HG03196 (cell line): ENCODE data around the gene RNF157.
"Not testable (repeated sequence)": the region's sequence is repeated elsewhere in the genome, so short reads cannot be mapped to it uniquely, and the experiment has no call there.

ENCODE experiments used
- ATAC-seq: cut with Tn5 transposase; IDR thresholded peaks from one replicate; pipeline ENCODE4 v1.9.1; 2021; ENCODE audit not compliant: unreplicated experiment

RNF157 gene

DNA sequence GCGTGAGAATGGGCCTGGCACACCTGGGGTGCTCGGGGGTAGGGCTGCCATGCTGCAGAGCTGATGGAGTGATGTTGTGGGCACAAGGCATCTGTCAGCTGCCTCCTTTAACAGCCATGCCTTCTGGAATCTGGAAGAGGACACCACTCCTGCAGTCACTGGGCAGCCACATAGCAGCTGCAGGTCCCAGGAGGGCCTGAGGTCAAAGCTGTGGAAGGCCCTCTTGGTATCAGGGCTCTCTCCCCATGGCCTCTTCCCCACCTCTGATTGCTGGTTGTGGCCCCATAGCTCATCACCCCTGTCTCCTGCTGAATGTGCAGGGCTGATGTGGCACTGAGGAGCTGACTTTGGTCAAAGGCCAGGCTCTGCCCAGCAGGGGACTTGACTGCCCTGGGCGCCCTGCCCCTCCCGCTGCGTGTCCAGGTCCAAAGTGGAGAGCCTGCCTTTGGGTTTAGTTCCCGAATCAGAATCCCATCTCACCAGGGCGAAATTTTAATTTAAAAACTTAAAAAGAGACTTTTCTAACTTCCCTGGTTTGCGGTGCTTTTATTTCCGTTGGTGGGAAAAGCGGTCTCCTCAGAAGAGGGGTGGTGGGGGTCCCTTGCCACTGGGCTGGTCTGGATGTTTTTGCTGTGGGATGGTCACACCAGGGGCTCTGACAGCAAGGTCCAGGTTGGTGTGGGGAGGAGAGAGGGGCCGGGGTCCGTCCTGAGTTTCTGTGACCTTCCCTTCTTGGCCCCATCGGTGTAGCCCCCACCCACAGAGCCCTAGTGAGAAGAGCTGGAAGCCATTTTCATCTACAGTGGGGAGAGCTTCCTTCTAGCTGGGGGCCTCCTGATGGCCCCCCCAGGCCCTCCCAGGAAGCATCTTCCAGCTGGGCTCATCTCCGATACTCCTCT lies 30.7 kb upstream of the RNF157 start:
- ATAC-seq, result peak; percentile 1

DNA sequence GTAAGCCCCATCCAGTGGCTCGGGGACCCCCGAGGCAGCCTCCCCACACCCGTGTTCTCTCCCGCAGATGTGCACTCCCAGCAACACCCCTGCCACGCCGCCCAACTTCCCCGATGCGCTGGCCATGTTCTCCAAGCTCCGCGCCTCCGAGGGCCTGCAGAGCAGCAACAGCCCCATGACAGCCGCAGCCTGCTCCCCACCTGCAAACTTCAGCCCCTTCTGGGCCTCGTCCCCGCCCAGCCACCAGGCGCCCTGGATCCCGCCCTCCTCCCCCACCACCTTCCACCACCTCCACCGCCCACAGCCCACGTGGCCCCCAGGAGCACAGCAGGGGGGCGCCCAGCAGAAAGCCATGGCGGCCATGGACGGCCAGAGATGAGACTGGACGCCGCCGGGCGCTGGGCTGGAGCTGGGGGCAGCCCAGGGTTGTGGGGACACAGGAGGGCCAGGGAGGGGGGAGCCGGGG lies 29.9 kb upstream of the RNF157 start:
- ATAC-seq, result no peak

DNA sequence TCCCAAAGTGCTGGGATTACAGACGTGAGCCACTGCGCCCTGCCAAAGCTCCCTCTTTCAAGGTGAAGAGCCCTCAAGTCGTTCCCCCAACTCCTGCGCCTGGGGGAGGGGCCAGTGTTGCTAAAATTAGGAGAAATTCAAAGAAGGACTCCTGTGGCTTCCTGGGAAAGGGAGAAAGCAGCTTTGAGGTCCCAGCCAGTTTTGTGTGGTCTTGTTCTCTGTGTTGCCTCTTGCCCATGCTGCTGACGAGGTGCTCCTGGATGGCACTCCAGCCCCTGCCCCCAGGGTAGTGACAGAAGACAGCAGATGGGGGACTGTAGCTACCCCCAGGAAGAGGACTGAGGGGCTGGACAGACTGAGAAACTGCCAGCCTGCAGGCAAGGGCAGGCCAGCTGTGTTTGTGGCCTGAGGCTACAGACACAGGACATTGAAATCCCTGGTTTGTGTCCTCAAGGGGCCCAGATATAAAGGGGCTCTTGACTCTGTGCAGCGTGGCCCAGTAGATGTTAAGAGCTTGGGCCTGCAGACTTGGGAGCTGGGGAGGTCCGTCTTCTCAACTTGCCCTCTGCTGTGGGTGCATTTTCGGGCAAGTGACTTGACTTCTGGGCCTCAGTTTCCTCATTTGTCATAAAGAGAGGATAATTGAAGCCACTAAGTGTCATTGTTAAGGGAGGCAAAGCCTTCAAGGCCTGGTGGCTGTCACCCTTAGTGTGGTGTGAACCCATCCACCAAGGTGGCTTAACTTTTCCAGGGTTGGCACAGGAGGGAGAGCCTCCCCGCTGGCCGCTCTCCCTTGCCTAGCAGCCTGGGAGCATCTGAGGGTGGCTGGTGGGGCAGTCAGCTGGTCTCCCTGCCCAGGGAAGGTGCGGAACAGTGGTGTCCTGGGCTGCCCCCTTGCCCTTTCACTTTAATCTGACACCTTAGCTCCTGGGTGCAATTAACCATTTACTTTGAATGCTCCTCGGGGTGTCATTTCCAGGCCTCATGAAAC lies 29.0 kb upstream of the RNF157 start:
- ATAC-seq, result no peak

DNA sequence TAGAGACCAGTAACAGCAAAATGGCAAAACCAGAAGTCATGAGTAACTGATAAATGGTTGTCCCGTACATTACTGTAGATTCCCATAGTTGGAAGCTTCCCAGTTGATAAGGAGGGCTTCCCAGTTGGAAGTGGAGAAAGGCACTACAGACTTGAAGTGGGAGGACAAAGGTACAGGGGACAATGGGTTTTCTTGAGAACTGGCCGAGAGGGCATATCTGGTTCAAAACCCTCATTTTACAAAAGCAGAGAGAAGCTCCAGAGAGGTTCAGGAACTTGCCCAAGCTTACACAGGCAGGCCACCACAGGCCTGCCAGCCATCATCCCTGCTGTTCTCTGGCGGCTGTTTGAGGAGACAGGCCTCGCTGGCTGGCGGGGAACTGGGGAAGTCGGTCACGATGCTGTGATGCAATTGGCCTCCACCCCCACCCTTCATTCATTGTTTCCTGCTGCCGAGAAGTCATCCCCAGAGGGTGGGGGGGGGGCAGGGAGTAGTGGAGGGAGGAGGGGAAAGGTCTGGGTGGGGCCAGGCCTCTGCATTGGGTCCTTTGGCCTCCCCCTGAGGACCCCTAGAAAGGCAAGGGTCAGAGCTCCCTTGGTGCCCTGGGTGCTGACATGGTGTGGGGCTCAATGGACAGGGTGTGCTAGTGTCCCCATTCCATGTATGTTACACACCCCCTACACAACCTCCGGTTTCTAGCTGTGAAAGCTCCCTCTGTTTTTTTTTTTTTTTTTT lies 27.9 kb upstream of the RNF157 start:
- ATAC-seq, result no peak

DNA sequence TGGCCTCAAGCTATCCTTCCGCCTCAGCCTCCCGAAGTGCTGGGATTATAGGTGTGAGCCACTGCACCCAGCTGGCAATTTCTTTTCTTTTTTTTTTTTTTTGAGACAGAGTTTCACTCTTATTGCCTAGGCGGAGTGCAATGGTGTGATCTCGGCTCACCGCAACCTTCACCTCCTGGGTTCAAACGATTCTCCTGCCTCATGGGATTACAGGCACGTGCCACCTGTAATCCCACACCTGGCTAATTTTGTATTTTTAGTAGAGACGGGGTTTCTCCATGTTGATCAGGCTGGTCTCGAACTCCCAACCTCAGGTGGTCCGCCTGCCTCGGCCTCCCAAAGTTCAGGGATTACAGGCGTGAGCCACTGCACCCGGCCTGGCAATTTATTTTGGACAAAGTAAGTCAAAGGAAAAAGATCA lies 27.3 kb upstream of the RNF157 start:
- not testable (repeated sequence) for ATAC-seq

DNA sequence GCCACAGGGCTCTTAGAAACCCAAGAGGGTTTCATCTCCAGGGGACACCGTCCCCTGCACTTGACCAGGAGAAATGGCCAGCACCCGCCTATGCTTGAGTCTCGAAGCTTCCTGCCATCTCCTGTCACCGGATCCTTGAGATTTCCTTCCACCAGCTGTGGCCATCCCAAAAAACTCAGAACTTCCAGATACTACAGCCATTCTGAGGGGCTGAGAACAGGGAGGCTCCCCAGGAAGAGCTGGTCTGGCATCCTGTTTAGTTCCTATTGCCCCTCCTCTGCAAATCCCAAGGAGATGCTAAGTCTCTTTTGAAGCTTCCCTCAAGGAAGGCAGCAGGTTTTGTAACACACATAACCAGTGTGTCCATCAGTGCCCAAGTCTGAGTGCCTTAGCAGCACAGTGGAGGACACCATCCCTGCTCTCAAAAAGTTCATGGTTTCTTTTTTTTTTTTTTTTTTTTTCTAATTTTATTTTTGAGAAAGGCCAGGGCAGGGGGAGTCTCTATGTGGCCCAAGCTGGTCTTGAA lies 26.8 kb upstream of the RNF157 start:
- ATAC-seq, result no peak

DNA sequence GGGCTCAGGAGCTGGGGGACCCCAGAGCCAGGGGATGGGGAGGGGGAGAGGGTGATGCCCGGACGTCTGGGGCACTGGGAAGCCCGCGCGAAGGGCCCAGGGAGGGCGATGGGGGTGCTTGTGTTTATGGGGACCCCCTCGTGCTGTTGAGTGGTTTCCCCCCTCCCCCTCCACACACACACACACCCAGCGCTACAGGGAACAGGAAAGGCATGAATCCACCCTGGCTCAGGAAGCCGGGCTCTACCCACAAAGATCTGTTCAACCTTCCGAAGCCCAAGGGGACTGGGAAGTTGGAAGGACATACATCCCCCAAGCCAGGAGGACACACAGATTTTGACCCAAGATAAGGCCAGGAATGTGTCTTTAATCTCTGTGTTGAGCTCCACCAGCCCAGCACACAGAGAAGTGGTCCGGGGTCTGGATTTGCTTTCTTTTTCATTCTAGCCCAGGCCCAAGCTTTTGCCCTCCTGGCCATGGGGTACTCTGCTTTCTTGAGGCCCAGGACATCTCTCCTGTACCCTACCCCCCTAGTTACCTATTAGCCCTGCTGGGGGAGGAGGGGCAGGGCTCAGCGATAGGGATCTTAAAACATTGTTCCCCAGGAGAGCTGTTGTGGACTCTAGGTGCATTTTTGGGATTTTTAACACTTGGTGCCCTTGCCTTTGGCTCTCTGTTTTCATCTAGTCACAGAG lies 26.1 kb upstream of the RNF157 start:
- no peak for ATAC-seq

DNA sequence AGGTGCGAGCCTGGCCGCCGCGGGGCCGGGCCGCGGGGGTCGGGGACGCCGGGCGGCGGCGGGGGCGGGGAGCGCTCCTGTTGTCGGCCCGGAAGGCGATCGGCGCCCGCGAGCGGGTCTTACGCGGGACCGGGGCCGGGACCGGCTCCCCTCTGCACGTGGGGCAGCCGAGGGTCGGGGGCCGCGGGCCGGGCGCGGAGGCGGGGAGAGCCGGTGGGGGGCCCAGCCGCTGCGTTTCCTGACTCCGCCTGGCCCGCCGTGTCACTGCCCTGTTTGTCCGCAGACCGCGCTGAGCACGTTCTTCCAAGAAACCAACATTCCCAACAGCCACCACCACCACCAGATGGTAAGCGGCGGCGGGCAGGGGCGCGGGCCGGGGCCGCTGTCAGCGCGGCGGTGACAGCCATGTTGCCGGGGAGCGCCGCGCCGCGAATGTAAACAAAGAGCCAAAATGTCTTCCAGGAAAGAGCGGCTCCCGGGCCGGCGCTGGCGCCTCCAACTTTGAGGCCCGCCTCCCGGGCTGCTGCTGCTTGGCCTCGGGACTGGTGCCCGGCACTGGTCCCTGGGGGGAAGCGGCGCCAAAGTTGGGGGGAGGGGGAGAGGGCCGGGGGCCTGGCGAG lies 25.4 kb upstream of the RNF157 start:
- ATAC-seq, result no peak

DNA sequence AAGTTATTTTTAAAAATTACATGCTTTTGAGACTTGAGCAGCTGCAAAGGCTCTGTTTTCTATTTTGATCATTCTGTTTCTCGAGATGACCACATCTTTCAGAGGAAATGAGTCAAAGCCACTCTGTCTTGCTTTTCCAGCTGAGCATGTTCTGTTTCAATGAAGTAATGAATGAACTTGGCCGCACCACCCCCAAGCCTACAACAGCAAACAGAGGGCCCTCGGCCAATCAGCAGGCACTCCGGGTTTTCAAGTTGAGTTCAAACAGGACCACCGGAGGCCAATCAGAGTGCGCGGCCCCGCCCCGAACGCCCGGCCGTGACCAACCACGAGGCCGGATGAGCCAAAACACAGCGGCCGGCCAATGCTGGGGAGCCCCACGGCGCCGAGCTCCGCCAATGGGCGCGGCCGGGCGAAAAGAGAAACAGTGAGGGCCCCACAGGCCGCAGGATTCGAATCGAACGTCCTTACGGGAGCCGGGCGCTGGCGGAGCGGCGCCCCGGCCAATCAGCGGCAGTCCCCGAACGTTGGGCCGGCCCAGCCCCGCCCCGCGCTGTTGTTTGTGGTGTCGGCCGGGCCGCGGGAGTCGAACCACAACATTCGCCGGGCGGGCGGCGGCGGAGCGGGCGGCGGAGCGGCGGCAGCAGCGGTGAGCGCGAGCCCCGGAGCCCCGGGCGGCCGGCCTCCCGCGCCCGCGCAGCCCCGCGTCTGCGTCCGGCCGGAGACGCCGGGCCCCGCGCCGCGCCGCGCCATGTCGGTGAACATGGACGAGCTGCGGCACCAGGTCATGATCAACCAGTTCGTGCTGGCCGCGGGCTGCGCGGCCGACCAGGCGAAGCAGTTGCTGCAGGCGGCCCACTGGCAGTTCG lies 24.7 kb upstream of the RNF157 start, which contains the start of gene UBALD2:
UBALD2 (plus strand) TSS at position 594 of the 869 bp plus-strand sequence; CDS start at position 752, 158 bp downstream.
- peak; percentile 60 for ATAC-seq

DNA sequence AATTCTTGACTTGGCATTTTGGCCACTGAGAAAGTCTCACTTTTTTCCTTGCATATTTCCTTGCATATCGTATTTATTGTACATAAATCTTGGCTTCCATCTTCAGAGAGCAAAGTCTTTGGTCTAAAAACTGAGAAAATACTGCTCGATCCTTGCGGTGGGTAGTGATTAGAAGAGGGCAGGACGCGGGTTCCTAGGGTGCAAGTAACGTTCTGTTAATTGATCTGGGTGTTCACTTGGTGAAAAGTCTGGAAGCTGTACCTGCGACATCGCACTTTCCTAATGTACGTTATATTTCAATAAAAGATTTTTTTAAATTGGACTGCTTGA lies 24.1 kb upstream of the RNF157 start:
- ATAC-seq, result no peak

DNA sequence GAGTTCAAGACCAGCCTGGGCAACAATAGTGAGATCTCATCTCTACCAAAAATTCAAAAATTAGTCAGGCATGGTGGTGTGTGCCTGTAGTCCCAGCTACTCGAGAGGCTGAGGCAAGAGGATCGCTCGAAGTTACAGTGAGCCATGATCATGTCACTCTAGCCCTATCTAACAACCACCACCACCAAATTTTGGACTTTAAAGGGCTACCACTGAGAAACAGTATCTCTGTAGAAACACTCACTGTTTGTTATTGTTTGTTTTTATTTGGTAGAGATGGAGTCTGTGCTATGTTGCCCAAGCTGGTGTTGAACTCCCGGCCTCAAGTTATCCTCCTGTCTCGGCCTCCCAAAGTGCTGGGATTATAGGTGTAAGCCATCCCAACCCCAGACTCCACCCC lies 23.6 kb upstream of the RNF157 start:
- ATAC-seq, result no peak

DNA sequence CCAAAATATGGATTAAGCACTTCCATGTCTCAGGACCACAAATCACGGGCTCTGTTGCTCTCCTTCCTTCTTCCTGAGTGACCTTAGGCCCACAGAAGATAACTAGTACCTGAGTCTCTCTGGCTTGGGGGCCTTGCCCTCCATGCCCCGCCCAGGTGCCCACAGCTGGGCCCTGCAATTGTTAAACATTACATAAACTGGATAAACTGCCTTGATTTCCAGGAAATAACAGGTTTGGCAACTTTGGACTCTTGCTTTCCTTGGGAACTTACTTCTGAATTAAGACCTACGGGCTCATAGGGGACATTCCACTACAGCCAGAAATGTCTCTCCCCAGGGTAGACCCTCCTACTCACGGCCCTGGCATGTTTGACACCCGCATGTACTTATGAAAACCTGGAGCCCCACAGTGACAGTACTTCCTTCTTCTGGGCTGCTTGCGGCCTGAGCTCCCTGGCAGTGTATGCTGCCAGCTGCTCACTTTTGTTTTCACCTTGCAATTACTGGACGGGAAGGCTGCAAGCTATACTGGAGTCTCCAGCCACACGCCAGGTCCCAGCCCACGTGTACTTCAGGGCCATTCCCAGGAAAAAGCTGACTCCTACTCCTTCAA lies 22.5 kb upstream of the RNF157 start:
- no peak for ATAC-seq

DNA sequence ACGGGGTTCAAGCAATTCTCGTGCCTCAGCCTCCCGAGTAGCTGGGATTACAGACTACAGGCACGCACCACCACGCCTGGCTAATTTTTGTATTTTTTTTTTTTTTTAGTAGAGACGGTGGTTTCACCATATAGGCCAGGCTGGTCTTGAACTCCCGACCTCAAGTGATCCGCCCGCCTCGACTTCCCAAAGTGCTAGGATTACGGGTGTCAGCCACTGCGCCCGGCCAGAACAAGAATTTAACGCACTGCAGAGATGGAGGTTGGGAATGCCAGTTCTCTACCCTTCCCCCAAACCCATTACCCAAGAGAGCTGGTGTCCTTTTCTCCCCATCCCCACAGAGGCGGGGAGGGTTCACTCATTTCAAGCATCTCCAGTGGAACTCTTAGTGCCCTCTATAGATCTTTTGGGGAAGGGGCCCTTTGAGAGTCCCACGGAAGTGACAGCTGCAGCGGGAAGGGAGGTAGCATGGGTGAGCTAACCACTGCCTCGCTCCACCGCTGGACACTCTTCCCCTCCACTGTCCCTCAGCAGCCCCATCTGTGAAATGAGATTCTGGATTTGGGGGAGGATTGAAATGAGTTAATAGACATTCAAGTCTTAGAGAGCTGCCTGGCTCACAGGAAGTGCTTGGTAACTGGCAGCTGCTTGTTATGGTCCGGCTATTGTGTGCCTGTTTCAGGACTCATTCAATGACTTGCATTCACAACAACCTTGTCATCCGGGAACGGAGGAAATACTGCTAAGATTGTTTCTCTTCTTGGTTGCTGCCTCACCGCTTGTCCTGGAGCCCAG lies 21.3 kb upstream of the RNF157 start:
- no peak for ATAC-seq

DNA sequence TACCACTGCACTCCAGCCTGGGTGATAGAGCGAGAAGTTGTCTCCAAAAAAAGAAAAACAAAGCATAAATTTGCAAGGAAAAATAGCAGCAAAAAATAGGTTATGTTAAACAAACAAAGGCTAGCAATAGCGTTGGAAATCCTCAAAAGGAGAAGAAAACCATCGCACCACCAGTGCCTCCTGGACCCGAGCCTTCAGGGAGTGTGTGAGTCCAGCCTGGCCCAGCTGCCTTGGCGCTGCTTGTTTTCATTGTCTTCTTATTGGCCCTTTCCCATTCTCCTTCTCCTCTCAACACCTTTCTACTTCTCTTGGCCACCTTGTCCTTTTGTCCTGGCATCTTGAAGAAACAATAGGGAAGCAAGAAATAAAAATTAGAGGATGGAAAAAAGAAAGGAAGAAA lies 20.4 kb upstream of the RNF157 start:
- no peak for ATAC-seq

DNA sequence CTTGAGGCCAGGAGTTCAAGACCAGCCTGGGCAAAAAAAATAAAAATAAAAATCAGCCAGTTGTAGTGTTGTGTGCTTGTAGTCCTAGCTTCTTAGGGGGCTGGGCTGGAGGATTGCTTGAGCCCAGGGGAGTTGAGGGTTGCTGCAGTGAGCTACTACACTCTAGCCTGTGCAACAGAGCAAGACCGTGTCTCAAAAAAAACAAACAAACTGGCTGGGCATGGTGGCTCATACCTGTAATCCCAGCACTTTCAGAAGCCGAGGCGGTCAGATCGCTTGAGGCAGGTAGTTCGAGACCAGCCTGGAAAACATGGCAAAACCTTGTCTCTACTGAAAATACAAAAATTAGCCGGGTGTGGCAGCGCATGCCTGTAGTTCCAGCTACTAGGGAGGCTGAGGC lies 19.9 kb upstream of the RNF157 start:
- ATAC-seq, result no peak

DNA sequence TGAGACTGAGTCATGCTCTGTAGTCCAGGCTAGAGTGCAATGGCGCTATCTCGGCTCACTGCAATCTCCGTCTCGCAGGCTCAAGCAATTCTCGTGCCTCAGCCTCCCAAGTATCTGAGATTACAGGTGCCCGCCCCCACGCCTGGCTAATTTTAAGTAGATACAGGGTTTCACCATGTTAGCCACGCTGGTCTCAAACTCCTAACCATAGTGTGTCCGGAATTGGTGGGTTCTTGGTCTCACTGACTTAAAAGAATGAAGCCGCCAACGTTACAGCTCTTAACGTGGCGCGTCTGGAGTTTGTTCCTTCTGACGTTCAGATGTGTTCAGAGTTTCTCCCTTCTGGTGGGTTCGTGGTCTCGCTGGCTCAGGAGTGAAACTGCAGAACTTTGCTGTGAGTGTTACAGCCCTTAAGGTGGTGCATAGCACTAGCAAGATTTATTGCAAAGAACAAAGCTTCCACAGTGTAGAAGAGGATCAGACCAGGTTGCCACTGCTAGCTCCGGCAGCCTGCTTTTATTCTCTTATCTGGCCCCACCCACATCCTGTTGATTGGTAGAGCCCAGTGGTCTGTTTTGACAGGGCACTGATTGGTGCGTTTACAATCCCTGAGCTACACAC lies 16.2 kb upstream of the RNF157 start:
- ATAC-seq, result not testable (repeated sequence)

DNA sequence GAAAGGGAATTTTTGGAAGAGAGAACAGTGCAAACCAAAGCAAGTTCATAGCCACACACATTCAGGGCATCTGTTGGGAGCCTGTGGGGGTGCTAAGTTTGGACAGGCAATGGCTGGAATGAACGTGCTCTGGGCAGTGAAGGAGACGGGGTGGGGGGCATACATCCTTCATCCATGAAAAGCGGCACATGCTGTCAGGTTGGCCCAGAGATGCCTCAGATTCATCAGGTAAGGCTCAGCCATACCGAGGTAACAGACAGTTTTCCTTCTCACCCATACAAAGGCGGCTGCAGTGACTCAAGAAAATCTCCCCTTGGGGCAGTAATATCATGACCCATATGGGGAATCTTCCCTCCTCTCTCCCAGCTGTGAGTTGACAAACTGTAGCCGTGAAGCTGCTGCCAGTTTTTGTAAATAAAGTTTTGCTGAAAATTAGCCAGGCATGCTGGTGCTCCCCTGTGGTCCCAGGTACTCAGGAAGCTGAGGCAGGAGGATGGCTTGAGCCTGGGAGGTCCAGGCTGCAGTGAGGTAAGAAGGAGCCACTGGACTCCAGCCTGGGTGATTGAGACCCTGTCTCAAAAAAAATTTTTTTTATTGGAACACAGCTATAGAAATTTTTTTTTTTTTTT lies 15.6 kb upstream of the RNF157 start:
- ATAC-seq, result no peak
